C4-2B (cell line): ENCODE data around the gene TOP3A.

Experiments
- H3K27ac ChIP-seq: fragments of 450-650 bp; 2 replicates; pipeline ENCODE4 v1.5.1; 2017
- ZFX ChIP-seq: fragments of 450-650 bp; IDR thresholded peaks from 2 replicates; pipeline ENCODE4 v1.6.1; 2017
- TF ChIP-seq, protein P1 (sequence below): fragments of 450-650 bp; conservative IDR thresholded peaks from 2 replicates; pipeline ENCODE4 v1.5.1; 2017; ENCODE audit warnings: mild to moderate bottlenecking

TOP3A gene

DNA sequence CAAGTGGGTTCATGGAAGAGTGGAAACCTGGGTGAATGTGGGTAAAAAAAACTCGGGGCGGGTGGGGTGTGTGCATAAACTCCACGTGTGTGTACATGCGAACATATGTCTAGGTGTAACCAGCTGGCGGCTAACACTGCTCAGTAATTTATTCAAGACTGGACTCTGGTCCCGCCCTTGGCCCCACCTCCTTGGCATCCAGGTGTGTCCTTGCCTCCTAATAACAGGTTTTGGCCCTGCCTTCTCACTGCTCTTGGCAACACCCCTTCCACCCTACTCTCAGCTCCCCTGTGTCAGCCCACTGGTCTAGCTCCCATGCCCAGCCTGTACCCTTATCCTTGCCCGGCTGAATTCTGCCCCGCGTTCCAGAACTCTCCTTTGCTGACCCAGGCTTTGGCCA, 64.5 kb downstream of the TOP3A start:
- no peak overlapping the region for H3K27ac ChIP-seq
- TF ChIP-seq, protein P1, sequence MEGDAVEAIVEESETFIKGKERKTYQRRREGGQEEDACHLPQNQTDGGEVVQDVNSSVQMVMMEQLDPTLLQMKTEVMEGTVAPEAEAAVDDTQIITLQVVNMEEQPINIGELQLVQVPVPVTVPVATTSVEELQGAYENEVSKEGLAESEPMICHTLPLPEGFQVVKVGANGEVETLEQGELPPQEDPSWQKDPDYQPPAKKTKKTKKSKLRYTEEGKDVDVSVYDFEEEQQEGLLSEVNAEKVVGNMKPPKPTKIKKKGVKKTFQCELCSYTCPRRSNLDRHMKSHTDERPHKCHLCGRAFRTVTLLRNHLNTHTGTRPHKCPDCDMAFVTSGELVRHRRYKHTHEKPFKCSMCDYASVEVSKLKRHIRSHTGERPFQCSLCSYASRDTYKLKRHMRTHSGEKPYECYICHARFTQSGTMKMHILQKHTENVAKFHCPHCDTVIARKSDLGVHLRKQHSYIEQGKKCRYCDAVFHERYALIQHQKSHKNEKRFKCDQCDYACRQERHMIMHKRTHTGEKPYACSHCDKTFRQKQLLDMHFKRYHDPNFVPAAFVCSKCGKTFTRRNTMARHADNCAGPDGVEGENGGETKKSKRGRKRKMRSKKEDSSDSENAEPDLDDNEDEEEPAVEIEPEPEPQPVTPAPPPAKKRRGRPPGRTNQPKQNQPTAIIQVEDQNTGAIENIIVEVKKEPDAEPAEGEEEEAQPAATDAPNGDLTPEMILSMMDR: no peak
- no peak for TF ChIP-seq ZFX

DNA sequence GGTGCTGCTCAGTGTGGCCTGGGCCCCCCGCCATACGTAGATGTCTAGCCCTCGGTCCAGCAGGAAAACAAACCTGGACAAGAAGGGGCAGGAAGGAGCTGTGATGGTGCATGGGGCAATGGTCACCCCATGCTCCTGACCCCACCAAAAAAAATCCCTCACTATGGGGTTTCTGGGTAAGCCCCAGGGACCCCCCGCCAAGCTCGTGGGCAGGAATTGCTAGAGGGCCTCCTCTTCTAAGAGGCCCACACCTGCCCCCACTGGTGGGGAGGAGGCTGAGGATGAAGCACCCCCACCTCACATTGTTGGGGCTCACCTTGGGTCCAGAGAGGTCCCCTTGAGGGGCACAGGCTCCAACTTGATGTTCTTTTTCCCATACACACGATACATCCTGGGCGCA, 66.0 kb downstream of the TOP3A start:
- TF ChIP-seq ZFX: no peak
- TF ChIP-seq, protein P1: no peak
- H3K27ac ChIP-seq: no peak overlapping the region

DNA sequence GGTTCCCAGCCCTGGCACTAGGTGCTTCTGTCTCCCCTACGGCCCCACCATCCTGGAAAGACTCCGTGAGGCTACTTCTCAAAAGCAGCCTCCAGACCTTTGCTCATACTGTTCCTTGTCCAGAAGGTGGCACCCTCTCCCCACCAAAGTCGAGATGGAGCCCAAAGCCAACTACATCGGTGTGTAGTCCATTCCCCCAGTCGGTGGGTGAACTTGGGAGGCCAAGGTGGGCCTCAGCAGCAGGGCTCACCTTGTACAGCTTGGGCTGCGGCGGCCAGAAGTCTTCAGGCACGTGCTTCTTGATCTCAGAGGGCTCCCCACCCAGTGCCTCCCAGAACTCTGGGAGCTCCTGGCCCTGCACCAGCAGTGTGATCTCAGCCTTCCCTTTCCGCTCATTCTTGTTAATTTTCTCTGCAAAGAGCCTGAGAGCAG, 66.5 kb downstream of the TOP3A start:
- no peak overlapping the region for H3K27ac ChIP-seq
- TF ChIP-seq, protein P1: peak; percentile 86
- TF ChIP-seq ZFX: no peak

DNA sequence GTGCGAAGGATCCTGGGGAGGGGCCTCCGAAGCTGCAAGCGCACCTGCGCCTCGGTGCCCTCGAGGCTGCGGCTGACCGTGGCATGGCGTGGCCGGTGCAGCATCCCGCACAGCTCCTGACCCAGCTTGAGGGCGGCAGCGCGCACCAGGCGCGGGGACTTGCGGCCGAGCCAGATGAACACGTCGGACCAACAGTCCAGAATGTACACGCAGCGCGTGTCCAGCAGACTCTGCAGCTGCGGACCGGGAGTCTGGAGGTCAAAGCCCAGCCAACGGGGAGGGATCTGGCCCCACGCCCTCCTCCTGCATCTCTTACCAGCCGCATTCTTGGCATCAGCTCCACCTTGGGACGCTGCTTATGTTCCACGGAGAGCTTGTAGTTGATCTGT, 67.2 kb downstream of the TOP3A start:
- no peak overlapping the region for H3K27ac ChIP-seq

DNA sequence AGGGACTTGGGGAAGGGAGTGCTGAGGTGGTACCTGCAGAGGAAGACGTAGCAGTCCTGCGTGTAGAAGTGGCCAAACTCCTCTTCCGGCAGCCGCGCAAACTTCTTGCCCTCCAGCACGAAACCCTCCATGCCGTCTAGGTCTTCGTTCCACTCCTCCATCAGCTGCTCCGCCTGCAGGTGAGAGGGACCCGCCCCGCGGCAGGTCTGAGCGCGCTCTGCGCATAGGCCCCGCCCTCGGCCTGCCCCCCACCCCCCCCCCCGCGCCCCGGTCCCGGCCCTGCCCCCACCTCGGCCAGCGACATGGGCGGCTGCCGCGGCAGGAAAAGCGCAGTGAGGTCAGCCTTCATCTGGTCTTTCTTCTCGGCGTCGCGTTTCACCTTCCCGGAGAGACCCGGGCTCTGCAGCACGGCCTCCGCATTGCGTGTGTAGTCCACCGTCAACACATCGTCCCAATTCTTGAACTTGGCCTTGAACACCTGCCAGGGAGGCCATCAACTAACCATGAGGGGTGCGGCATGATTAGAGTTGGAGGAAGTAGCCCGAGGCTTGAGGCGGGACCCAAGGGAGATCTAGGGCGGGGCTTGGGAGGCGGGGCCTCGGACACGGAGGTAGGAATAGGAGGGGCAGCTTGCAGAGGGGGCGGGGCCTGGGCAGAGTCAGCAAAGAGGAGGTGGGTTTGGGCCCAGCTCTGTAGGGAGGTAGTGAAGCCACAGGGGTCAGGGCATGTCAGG, 67.7 kb downstream of the TOP3A start:
- TF ChIP-seq ZFX: no peak
- TF ChIP-seq, protein P1: no peak
- H3K27ac ChIP-seq: no peak overlapping the region

More for the DNA sequence above, 67.2 kb downstream of the TOP3A start:
- no peak for TF ChIP-seq ZFX
- TF ChIP-seq, protein P1: no peak

DNA sequence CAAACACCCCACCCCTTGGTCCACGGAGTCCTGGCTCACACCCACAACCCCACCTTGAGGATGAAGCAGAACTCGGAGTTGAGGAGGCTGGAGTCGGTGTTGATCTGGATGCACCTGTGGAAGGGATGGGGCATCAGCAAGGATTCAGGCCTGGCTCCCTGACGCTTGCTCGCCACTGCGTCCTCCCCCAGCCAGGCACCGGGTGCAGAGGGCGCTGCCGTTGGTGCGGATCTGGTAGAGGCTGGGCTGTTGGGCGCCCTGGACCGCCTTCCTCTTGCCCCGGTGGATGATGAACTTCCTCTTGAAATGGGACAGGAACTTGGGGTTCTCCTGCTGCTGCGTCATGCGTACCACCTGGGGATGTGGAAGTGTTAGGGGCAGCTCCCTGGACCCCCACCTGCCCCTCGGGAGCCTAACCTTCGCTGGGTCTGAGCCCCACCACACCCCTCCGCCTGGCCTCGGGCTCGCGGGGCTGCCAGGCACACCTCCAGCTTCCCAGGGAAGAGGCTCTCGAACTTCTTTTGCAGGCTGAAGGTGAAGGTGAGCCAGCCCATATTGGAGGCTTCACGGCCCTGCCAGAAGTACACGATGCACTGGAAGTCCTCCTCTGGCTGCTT, 68.6 kb downstream of the TOP3A start:
- TF ChIP-seq, protein P1: no peak
- TF ChIP-seq ZFX: no peak
- H3K27ac ChIP-seq: no peak overlapping the region

DNA sequence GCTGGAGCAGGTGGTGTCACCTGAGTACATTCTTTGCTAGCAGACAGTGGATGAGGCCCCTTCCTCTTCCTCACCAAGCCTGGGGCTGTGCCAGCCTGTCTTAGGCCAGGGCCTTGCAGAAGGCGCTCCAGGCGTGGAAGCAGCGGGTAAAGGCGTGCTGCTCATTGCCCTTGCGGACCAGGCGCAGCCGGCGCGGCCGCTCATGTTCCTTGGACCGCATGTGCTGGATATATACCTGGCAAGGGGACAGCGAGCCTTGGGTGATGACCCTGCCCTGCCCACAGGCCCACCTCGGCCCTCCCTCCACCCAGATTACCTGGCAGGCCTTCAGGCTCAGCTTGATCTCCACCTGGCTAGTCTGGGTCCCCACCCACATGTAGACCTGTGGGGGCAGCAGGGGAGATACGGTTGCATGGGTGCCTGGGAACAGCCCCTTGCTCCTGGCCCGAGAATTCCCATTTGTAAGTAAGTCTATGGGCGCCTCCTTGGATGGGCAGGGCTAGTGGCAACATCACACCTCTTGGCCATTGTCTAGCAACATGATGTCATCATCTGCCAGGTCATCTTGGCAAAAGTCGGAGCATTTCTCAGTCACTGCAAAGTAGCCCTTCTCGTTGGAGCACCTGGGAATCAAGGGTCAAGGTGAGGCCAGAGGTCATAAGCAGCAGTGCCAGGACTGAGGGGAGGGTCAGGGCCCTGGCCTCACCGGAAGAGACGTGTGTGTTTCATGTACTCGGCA, 69.6 kb downstream of the TOP3A start:
- TF ChIP-seq, protein P1: no peak
- no peak for TF ChIP-seq ZFX

More for the DNA sequence above, 69.6 kb downstream of the TOP3A start:
- H3K27ac ChIP-seq: no peak overlapping the region
